DMS79 treated with DMSO at 0.1 percent for 48 hours (cell line): ENCODE measurements around the gene C11orf58.
A peak's percentile ranks its signal among the peaks of the same experiment; 100 is the strongest.

Experiments used
- DNase-seq: peaks from one replicate; lab custom pipeline; 2025; lab: John Stamatoyannopoulos, UW

C11orf58 gene

DNA sequence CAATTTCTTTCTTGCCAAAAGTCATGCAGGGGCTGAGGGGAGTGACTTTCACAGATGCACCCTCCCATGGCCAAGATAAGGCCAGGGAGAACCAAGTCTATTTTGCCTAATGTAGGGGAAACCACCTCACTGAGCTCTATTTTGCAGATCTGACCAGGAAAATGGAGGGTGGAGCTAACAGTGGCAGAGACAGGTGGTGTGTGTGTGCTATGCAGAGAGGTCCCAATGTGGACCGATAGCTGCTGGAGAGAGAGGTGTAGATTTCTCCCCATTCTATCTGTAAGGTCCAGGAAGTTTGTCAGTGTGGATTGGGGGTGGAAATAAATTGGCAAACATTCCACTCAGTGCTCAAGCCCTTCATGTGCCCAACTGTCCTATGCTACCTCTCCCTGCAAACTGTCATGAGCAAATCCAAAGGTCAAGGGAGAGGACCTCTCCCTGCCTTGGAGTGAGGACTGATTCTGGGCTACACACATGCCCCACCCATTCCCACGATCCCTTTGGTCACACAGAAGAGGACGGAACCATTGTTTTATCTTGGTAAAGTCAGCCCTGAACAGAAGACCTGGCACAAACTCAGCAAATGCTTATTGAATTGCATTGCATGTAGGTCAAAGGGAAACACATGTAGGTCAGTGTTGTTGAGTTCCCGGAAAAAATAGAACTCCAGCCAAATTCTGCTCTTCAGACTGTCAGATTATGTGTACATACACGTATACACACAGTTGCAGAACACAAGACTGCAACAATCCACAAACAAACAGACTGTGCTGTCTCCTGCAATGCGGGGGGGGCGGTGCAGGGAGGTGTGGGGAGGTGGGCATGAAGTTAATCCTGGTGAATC, 65.9 kb downstream of the C11orf58 start:
- no peak for DNase-seq

DNA sequence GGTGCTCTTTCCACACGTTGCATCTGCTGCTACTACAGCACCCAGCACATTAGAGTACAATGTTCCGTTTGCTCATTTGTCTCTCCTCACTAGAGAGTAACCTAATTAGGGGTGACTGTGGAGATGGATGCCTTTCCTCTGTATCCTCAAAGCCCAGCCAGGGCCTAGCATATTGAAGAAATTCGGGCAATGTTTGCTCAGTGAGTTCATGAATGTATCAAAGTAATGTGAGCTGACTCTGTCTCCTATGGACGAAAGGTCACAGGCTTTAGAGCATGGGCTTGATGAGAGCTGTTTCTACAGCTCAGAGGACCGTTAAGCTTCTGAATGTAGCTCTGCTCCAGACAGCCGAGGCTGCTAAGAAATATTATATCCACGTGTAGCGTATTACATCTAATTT, 67.5 kb downstream of the C11orf58 start:
- DNase-seq, result no peak

DNA sequence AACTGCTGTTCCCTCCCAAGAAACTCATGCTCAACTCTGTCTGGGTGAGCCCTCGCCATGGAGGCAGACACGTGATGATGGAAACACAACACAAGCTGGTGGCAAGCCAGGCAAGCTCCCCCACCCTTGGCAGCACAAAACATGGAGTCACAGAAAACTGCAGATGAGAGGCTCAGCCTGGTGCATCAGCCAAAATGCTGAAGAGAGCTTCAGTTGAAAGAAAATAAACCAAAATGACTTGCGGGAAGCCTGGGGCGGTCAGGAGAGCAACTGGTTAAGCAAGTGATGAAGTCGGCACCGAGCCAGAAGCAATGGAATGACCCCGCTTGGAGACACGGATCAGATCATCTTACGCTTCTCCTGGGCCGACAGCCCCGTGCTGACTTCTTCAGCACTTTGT, 68.3 kb downstream of the C11orf58 start:
- peak; percentile 22 for DNase-seq

DNA sequence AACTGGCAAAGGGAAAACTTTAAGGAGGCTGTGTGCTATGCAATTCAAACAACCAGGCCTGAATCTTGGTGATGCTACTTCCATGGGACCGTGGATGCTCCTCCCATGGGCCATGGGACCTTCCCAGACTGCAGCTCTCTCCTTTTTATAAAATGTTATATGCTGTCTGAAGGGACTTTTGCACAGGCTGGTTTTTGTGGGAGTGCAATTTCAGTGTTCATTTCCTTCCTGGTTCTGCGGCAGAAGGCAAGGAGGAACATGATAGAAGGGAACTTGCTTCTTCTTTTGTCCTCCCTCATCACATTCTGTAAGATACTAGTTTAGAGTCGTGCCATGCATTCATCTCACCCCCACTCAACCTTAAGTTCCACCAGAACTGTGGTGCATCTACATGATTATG, 68.9 kb downstream of the C11orf58 start:
- no peak for DNase-seq
